ENCODE data around the gene ADAMTS15. TPM values are rescaled to one million over a fixed set of nuclear protein-coding genes. Genes with fewer than 3 reads are reported as not detected.
A peak's percentile ranks its signal among the peaks of the same experiment; 100 is the strongest.

The ADAMTS15 gene
- total RNA-seq, 4 donors from 2014 or later = 18.4 to 34.1 (median 24.9) TPM

- Histone ChIP-seq H3K9me3 (no peaks in the 10 kb centered on the region), H3K27me3 (no peaks in the 10 kb centered on the region), H3K27ac (no peak overlapping the region), H3K36me3 (peaks cover 0 to 14% (median 0%) of the 10 kb centered on the region in 3 donors), H3K4me1 (no peaks in the 10 kb centered on the region), H3K4me3 (no peak overlapping the region)
- 76 to 81% methylated on average over 24 of the region's 24 CpGs for WGBS, 2 donors
- TF ChIP-seq POLR2A (IDR thresholded peaks at IDR 0.05) (no peak), EP300 (IDR thresholded peaks at IDR 0.05) (no peak)
- TF ChIP-seq, protein P1, sequence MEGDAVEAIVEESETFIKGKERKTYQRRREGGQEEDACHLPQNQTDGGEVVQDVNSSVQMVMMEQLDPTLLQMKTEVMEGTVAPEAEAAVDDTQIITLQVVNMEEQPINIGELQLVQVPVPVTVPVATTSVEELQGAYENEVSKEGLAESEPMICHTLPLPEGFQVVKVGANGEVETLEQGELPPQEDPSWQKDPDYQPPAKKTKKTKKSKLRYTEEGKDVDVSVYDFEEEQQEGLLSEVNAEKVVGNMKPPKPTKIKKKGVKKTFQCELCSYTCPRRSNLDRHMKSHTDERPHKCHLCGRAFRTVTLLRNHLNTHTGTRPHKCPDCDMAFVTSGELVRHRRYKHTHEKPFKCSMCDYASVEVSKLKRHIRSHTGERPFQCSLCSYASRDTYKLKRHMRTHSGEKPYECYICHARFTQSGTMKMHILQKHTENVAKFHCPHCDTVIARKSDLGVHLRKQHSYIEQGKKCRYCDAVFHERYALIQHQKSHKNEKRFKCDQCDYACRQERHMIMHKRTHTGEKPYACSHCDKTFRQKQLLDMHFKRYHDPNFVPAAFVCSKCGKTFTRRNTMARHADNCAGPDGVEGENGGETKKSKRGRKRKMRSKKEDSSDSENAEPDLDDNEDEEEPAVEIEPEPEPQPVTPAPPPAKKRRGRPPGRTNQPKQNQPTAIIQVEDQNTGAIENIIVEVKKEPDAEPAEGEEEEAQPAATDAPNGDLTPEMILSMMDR (IDR thresholded peaks at IDR 0.05) = no peak
- DNase-seq (ENCODE audit: low spot score in 2 of 2) = no peak
Observed at GRCh38 chr11:130414107-130415080, 34.1 kb upstream of the ADAMTS15 start.

GRCh38 chr11:130415731-130416529 is 32.5 kb upstream of the ADAMTS15 start:
- Histone ChIP-seq H3K4me1 (peaks cover 0 to under 1% (median 0%) of the 10 kb centered on the region in 4 donors), H3K36me3 (peaks cover 0 to 14% (median 0%) of the 10 kb centered on the region in 3 donors), H3K4me3 (no peak overlapping the region), H3K27ac (peak overlapping the region in 1 of 4 donors; percentile 20), H3K9me3 (no peaks in the 10 kb centered on the region), H3K27me3 (no peaks in the 10 kb centered on the region)
- no peak for TF ChIP-seq EP300 (IDR thresholded peaks at IDR 0.05)
- TF ChIP-seq POLR2A (IDR thresholded peaks at IDR 0.05) = no peak
- TF ChIP-seq, protein P1 (IDR thresholded peaks at IDR 0.05) = no peak
- WGBS, 2 donors = 86 to 88% methylated on average over 34 to 37 of the region's 37 CpGs
- DNase-seq (ENCODE audit: low spot score in 2 of 2) = no peak

DNA sequence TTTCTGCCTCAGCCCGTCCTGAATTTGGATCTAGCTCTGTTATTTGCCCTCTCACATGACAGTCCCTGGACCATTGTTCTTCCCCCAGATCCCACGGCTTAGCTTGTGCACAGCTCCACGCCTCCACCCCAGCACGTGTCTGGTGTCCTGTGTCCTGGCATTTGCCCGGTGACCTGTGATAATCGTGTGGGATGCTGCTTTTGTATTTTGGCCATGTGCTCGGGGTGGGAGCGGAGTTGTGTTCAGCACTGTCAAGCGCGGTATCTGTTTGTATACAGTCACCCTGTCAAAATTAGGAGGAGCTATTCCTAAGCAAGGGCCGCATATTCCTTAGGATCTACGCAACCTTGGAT is 31.9 kb upstream of the ADAMTS15 start:
- 56 to 67% methylated on average over 12 of the region's 12 CpGs for WGBS, 2 donors
- no peak for TF ChIP-seq POLR2A (IDR thresholded peaks at IDR 0.05)
- peak in 1 of 2 donors; percentile 28 for TF ChIP-seq EP300 (IDR thresholded peaks at IDR 0.05)
- no peak overlapping the region for H3K4me3 ChIP-seq
- no peak overlapping the region for H3K27ac ChIP-seq
- H3K27me3 ChIP-seq = no peaks in the 10 kb centered on the region
- peaks cover 0 to 4% (median 0%) of the 10 kb centered on the region in 4 donors for H3K4me1 ChIP-seq
- no peak for DNase-seq (ENCODE audit: low spot score in 2 of 2)
- H3K36me3 ChIP-seq = peaks cover 0 to 14% (median 0%) of the 10 kb centered on the region in 3 donors
- no peaks in the 10 kb centered on the region for H3K9me3 ChIP-seq

GRCh38 chr11:130416906-130417305 is 31.5 kb upstream of the ADAMTS15 start:
- WGBS, 2 donors = 93 to 96% methylated on average over 11 of the region's 11 CpGs
- DNase-seq (ENCODE audit: low spot score in 2 of 2) = no peak
- Histone ChIP-seq H3K27me3 (no peaks in the 10 kb centered on the region), H3K9me3 (no peaks in the 10 kb centered on the region), H3K4me1 (peaks cover 0 to 4% (median 0%) of the 10 kb centered on the region in 4 donors), H3K27ac (no peak overlapping the region), H3K36me3 (peaks cover 0 to 10% (median 0%) of the 10 kb centered on the region in 3 donors), H3K4me3 (no peak overlapping the region)
- TF ChIP-seq, protein P1 (IDR thresholded peaks at IDR 0.05) = no peak
- TF ChIP-seq POLR2A (IDR thresholded peaks at IDR 0.05) (no peak), EP300 (IDR thresholded peaks at IDR 0.05) (no peak)

DNA sequence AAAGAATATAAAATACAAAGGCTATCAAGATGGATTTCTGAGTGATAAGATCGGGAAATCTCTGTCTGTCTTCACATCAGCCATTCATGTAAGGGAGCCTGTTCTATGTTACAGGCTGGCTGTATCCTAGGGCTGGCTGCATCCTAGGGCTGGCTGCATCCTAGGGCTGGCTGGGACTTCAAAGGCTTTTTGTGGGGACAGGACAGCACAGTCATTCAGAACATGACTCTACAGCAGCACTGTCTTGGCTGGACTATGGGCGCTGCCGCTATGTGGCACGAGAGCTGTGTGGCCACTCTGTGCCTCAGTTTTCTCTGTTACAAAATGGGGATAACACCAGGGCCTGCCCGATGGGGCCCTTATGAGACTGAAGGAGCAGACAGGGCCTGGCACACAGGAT is 30.2 kb upstream of the ADAMTS15 start:
- Histone ChIP-seq H3K4me3 (no peak overlapping the region), H3K27ac (no peak overlapping the region), H3K27me3 (no peaks in the 10 kb centered on the region), H3K4me1 (peaks cover 0 to 4% (median 0%) of the 10 kb centered on the region in 4 donors), H3K9me3 (no peaks in the 10 kb centered on the region), H3K36me3 (peaks cover 0 to 9% (median 0%) of the 10 kb centered on the region in 3 donors)
- 70 to 88% methylated on average over 1 to 5 of the region's 5 CpGs for WGBS, 2 donors
- no peak for DNase-seq (ENCODE audit: low spot score in 2 of 2)
- TF ChIP-seq EP300 (IDR thresholded peaks at IDR 0.05) (no peak), POLR2A (IDR thresholded peaks at IDR 0.05) (no peak)
- TF ChIP-seq, protein P1 (IDR thresholded peaks at IDR 0.05) = no peak

All from tibial nerve (tissue), 4 donors.